Panc1 (cell line): ENCODE data around the gene RBM47.

ENCODE experiments used
- POLR2AphosphoS5 ChIP-seq: IDR thresholded peaks from 2 replicates; pipeline ENCODE4 v1.6.1; 2012; ENCODE audit warnings: mild to moderate bottlenecking, low read depth, low read length, moderate library complexity
- SIN3A ChIP-seq: IDR thresholded peaks from 2 replicates; pipeline ENCODE4 v1.6.1; 2012; ENCODE audit warnings: low read depth, mild to moderate bottlenecking, low read length, moderate library complexity, borderline replicate concordance; ENCODE audit not compliant: insufficient read depth
- TCF7L2 ChIP-seq: IDR thresholded peaks from 2 replicates; pipeline ENCODE4 v1.6.1; 2011; ENCODE audit warnings: mild to moderate bottlenecking, low read depth, low read length, inconsistent platforms
- TF ChIP-seq, protein P1 (sequence below): fragments of 450-650 bp; IDR thresholded peaks from 2 replicates; pipeline ENCODE4 v1.5.1; 2017; ENCODE audit warnings: mild to moderate bottlenecking
- TF ChIP-seq, protein P2 (sequence below), 2 experiments: IDR thresholded peaks; 2 replicates each; pipeline ENCODE4 v1.6.1; 2011 to 2012; ENCODE audit warnings: low read depth in 2 of 2, control low read depth in 1 of 2, low read length in 1 of 2, mild to moderate bottlenecking in 1 of 2, moderate library complexity in 1 of 2; ENCODE audit not compliant: insufficient read depth in 1 of 2

DNA sequence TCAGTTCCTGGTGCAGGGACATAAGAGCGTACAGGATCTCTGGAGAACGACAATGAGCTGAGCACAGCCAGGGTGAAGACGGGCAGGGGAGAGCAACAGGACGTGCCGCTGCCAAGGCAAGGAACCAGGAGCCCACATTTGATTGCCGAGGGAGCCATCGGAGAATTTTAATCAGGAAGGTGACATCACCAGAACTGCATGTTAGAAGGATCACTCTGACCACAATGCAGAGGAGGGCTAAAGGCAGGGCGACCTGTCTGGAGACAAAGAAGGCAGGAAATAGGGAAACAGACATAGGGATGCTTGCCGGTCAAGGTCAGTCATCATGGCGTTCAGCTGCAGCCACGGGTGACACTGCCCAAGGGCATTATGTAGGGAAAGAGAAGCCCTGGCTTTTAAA lies 81.4 kb downstream of the RBM47 start:
- TF ChIP-seq, protein P1, sequence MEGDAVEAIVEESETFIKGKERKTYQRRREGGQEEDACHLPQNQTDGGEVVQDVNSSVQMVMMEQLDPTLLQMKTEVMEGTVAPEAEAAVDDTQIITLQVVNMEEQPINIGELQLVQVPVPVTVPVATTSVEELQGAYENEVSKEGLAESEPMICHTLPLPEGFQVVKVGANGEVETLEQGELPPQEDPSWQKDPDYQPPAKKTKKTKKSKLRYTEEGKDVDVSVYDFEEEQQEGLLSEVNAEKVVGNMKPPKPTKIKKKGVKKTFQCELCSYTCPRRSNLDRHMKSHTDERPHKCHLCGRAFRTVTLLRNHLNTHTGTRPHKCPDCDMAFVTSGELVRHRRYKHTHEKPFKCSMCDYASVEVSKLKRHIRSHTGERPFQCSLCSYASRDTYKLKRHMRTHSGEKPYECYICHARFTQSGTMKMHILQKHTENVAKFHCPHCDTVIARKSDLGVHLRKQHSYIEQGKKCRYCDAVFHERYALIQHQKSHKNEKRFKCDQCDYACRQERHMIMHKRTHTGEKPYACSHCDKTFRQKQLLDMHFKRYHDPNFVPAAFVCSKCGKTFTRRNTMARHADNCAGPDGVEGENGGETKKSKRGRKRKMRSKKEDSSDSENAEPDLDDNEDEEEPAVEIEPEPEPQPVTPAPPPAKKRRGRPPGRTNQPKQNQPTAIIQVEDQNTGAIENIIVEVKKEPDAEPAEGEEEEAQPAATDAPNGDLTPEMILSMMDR = no peak
- TF ChIP-seq POLR2AphosphoS5 (no peak), SIN3A (no peak), TCF7L2 (no peak)
- TF ChIP-seq, protein P2, sequence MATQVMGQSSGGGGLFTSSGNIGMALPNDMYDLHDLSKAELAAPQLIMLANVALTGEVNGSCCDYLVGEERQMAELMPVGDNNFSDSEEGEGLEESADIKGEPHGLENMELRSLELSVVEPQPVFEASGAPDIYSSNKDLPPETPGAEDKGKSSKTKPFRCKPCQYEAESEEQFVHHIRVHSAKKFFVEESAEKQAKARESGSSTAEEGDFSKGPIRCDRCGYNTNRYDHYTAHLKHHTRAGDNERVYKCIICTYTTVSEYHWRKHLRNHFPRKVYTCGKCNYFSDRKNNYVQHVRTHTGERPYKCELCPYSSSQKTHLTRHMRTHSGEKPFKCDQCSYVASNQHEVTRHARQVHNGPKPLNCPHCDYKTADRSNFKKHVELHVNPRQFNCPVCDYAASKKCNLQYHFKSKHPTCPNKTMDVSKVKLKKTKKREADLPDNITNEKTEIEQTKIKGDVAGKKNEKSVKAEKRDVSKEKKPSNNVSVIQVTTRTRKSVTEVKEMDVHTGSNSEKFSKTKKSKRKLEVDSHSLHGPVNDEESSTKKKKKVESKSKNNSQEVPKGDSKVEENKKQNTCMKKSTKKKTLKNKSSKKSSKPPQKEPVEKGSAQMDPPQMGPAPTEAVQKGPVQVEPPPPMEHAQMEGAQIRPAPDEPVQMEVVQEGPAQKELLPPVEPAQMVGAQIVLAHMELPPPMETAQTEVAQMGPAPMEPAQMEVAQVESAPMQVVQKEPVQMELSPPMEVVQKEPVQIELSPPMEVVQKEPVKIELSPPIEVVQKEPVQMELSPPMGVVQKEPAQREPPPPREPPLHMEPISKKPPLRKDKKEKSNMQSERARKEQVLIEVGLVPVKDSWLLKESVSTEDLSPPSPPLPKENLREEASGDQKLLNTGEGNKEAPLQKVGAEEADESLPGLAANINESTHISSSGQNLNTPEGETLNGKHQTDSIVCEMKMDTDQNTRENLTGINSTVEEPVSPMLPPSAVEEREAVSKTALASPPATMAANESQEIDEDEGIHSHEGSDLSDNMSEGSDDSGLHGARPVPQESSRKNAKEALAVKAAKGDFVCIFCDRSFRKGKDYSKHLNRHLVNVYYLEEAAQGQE (IDR thresholded peaks at IDR 0.05; ENCODE audit: insufficient read depth in 1 of 2, low read depth in 2 of 2, low read length in 1 of 2) = no peak
